OCI-LY7 (cell line): Measurements from ENCODE around the gene SGSM1.

Source experiments
- EZH2phosphoT487 ChIP-seq: fragments of 200-600 bp; sonication (generic); IDR thresholded peaks from 2 replicates; pipeline ENCODE4 v1.6.1; 2018; ENCODE audit warnings: low read depth, borderline replicate concordance, mild to moderate bottlenecking, mixed run types, antibody characterized with exemption, low read length, moderate library complexity, mixed read lengths
- TF ChIP-seq, protein P1 (sequence below): fragments of 200-600 bp; sonication (generic); conservative IDR thresholded peaks from 2 replicates; pipeline ENCODE4 v1.5.1; 2014; ENCODE audit warnings: mild to moderate bottlenecking, antibody characterized with exemption, low read length, moderate library complexity, mixed read lengths

DNA sequence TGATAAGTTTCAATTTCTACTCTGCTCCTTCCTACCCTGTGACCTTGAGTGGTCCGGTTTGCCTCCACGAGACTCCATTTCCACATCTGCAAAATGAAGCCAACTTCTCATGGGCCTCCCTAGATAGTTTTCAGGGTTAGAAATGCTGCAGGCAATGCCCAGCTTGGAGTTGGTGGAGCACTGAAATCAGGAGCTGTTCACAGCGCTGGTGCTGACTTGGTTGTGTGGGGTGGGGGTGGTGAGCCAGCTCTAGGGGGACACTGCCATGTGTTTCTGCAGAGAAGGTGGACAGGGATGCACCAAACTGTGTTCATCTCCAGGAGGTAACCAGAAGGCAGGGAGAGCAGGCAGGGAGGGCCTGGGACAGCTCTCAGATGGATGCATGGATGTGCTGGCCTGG is 37.0 kb downstream of the SGSM1 start:
- TF ChIP-seq, protein P1, sequence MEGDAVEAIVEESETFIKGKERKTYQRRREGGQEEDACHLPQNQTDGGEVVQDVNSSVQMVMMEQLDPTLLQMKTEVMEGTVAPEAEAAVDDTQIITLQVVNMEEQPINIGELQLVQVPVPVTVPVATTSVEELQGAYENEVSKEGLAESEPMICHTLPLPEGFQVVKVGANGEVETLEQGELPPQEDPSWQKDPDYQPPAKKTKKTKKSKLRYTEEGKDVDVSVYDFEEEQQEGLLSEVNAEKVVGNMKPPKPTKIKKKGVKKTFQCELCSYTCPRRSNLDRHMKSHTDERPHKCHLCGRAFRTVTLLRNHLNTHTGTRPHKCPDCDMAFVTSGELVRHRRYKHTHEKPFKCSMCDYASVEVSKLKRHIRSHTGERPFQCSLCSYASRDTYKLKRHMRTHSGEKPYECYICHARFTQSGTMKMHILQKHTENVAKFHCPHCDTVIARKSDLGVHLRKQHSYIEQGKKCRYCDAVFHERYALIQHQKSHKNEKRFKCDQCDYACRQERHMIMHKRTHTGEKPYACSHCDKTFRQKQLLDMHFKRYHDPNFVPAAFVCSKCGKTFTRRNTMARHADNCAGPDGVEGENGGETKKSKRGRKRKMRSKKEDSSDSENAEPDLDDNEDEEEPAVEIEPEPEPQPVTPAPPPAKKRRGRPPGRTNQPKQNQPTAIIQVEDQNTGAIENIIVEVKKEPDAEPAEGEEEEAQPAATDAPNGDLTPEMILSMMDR: no peak
- no peak for TF ChIP-seq EZH2phosphoT487
